GM18873 (cell line): ENCODE results near the gene TGFBR1.
A peak's percentile ranks its signal among the peaks of the same experiment; 100 is the strongest.

Source experiments
- ATAC-seq: cut with Tn5 transposase; IDR thresholded peaks from one replicate; pipeline ENCODE4 v1.9.1; 2021; ENCODE audit warnings: mild to moderate bottlenecking, moderate library complexity, moderate number of reproducible peaks; ENCODE audit not compliant: unreplicated experiment, low FRiP score

The TGFBR1 gene

GRCh38 chr9:99105152-99106043 is 485 bp downstream of the TGFBR1 start:
- peak; percentile 40 for ATAC-seq

GRCh38 chr9:99106044-99106375 is 1.1 kb downstream of the TGFBR1 start:
- no peak for ATAC-seq

GRCh38 chr9:99107421-99107820 is 2.5 kb downstream of the TGFBR1 start:
- no peak for ATAC-seq

GRCh38 chr9:99108131-99108530 is 3.2 kb downstream of the TGFBR1 start:
- no peak for ATAC-seq

- no peak for ATAC-seq
Observed at GRCh38 chr9:99109522-99109921, 4.6 kb downstream of the TGFBR1 start.

GRCh38 chr9:99112750-99113413 is 8.0 kb downstream of the TGFBR1 start:
- no peak for ATAC-seq

GRCh38 chr9:99113414-99114048 is 8.6 kb downstream of the TGFBR1 start:
- ATAC-seq = no peak

GRCh38 chr9:99114049-99114440 is 9.1 kb downstream of the TGFBR1 start:
- no peak for ATAC-seq

- ATAC-seq = no peak
Observed at GRCh38 chr9:99114846-99115500, 10.1 kb downstream of the TGFBR1 start.

GRCh38 chr9:99116003-99116411 is 11.1 kb downstream of the TGFBR1 start:
- ATAC-seq = no peak

GRCh38 chr9:99118782-99119466 is 14.0 kb downstream of the TGFBR1 start:
- peak; percentile 96 for ATAC-seq

- ATAC-seq = no peak
Observed at GRCh38 chr9:99119976-99120655, 15.2 kb downstream of the TGFBR1 start.

- ATAC-seq = no peak
Observed at GRCh38 chr9:99121604-99122003, 16.7 kb downstream of the TGFBR1 start.

GRCh38 chr9:99124534-99125255 is 19.8 kb downstream of the TGFBR1 start:
- ATAC-seq = no peak

- ATAC-seq = no peak
Observed at GRCh38 chr9:99125446-99125845, 20.5 kb downstream of the TGFBR1 start.

GRCh38 chr9:99126312-99126711 is 21.4 kb downstream of the TGFBR1 start:
- no peak for ATAC-seq

- ATAC-seq = peak; percentile 38
Observed at GRCh38 chr9:99127356-99128132, 22.6 kb downstream of the TGFBR1 start.

GRCh38 chr9:99128133-99128406 is 23.2 kb downstream of the TGFBR1 start:
- peak; percentile 51 for ATAC-seq

- no peak for ATAC-seq
Observed at GRCh38 chr9:99129091-99129490, 24.2 kb downstream of the TGFBR1 start.
